DND-41 (cell line): ENCODE measurements around the gene C11orf68.

Experiments
- ATAC-seq: fragments of 200-7000 bp; cut with Tn5 transposase; 3 replicates; pipeline ENCODE4 v1.9.1; 2021; ENCODE audit warnings: low read depth; ENCODE audit not compliant: insufficient read depth
- DNase-seq: peaks from one replicate; pipeline ENCODE4 v3.0.0-alpha.2; 2020
- H2AFZ ChIP-seq: 2 replicates; pipeline ENCODE4 v1.6.0; 2012; ENCODE audit warnings: low read depth, low read length
- H3K27ac ChIP-seq: 2 replicates; pipeline ENCODE4 v1.5.1; 2012; ENCODE audit warnings: low read length, inconsistent platforms
- H3K27me3 ChIP-seq: fragments of 200-600 bp; sonication (generic); 2 replicates; pipeline ENCODE4 v1.6.0; 2012; ENCODE audit warnings: low read length, mild to moderate bottlenecking, inconsistent platforms; ENCODE audit not compliant: insufficient read depth, poor library complexity
- H3K36me3 ChIP-seq: 2 replicates; pipeline ENCODE4 v1.5.1; 2012; ENCODE audit warnings: low read length, inconsistent platforms; ENCODE audit not compliant: insufficient read depth
- H3K4me1 ChIP-seq: 2 replicates; pipeline ENCODE4 v1.5.1; 2012; ENCODE audit warnings: mild to moderate bottlenecking, low read length; ENCODE audit not compliant: insufficient read depth
- H3K4me2 ChIP-seq: 2 replicates; pipeline ENCODE4 v1.6.0; 2012; ENCODE audit warnings: mild to moderate bottlenecking, moderate library complexity, low read length, inconsistent platforms; ENCODE audit not compliant: insufficient read depth
- H3K4me3 ChIP-seq, 2 experiments: fragments of 200-600 bp in 1 of 2; shearing (Covaris generic) in 1 of 2; 2 replicates each; pipeline ENCODE4 v1.5.1; 2012 to 2016; ENCODE audit warnings: inconsistent platforms in 2 of 2, low read length in 2 of 2, mild to moderate bottlenecking in 2 of 2, low read depth in 1 of 2, moderate library complexity in 1 of 2
- H3K79me2 ChIP-seq: 2 replicates; pipeline ENCODE4 v1.6.0; 2012; ENCODE audit warnings: low read length, inconsistent platforms; ENCODE audit not compliant: insufficient read depth
- H3K9ac ChIP-seq: 2 replicates; pipeline ENCODE4 v1.6.0; 2012; ENCODE audit warnings: low read depth, mild to moderate bottlenecking, inconsistent platforms, low read length, moderate library complexity
- H3K9me3 ChIP-seq: 2 replicates; pipeline ENCODE4 v1.5.1; 2012; ENCODE audit warnings: low read length, moderate library complexity, mild to moderate bottlenecking, inconsistent platforms; ENCODE audit not compliant: insufficient read depth, severe bottlenecking
- H4K20me1 ChIP-seq: 2 replicates; pipeline ENCODE4 v1.6.0; 2012; ENCODE audit warnings: low read length; ENCODE audit not compliant: insufficient read depth
- EZH2 ChIP-seq: IDR thresholded peaks from 3 replicates; pipeline ENCODE4 v1.6.1; 2012; ENCODE audit warnings: borderline replicate concordance, low read depth, mild to moderate bottlenecking, moderate library complexity, low read length, inconsistent platforms; ENCODE audit not compliant: severe bottlenecking
- TF ChIP-seq, protein P1 (sequence below): IDR thresholded peaks from 2 replicates; pipeline ENCODE4 v1.5.1; 2012; ENCODE audit warnings: borderline replicate concordance, low read length, moderate library complexity, mild to moderate bottlenecking; ENCODE audit not compliant: poor library complexity, severe bottlenecking; ENCODE audit errors: extremely low read depth

The C11orf68 gene

DNA sequence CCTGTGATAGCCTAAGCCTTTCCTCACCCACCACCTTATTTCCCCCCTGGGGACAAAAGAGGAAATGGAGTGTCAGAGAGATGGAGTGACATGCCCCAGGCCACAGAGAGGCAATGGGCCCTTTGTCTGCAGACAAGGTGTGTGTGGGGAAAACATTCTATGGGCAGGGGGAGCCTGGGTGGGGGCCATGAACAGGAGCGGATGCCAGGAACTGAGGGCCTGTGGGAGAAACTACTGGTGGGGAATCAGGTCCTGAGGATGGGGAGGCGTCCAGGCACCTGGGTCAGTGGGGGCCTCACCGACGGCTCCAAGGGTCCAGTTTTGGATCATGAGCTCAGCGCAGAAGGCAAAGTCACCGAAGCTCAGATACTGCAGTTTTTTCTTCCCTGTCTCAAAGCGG lies 33.6 kb downstream of the C11orf68 start:
- Histone ChIP-seq H3K4me2 (peak overlapping the region; percentile 41; the same call in 1 of the 2 replicates), H2AFZ (no peak overlapping the region), H3K36me3 (peaks cover 57% of the 10 kb centered on the region), H3K27ac (no peak overlapping the region), H3K27me3 (no peaks in the 10 kb centered on the region), H3K4me3 (no peak overlapping the region), H3K9ac (no peak overlapping the region), H3K9me3 (no peaks in the 10 kb centered on the region), H3K79me2 (peaks cover 21% of the 10 kb centered on the region), H4K20me1 (peaks cover 15% of the 10 kb centered on the region), H3K4me1 (peaks cover 53% of the 10 kb centered on the region)
- no peak for ATAC-seq
- no peak for TF ChIP-seq EZH2
- TF ChIP-seq, protein P1, sequence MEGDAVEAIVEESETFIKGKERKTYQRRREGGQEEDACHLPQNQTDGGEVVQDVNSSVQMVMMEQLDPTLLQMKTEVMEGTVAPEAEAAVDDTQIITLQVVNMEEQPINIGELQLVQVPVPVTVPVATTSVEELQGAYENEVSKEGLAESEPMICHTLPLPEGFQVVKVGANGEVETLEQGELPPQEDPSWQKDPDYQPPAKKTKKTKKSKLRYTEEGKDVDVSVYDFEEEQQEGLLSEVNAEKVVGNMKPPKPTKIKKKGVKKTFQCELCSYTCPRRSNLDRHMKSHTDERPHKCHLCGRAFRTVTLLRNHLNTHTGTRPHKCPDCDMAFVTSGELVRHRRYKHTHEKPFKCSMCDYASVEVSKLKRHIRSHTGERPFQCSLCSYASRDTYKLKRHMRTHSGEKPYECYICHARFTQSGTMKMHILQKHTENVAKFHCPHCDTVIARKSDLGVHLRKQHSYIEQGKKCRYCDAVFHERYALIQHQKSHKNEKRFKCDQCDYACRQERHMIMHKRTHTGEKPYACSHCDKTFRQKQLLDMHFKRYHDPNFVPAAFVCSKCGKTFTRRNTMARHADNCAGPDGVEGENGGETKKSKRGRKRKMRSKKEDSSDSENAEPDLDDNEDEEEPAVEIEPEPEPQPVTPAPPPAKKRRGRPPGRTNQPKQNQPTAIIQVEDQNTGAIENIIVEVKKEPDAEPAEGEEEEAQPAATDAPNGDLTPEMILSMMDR: no peak
- no peak for DNase-seq

DNA sequence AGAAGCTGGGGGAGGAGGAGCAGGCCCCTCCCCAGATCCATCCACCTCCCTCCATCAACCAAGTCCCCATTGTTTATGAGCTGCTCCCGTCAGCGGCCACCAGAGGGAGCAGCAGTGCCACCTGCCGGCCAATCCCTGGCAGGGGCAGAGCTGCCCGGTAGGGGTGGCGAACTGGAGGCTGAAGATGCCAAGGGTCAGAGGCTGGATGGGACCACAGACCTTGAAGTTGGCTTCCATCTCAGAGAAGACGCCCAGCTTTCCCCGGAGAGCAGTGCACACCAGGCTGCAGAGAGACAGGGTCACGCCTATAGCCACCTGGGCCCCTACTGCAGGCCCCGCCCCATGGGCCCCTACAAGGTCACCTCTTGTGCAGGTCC lies 34.2 kb downstream of the C11orf68 start:
- H2AFZ ChIP-seq: no peak overlapping the region

DNA sequence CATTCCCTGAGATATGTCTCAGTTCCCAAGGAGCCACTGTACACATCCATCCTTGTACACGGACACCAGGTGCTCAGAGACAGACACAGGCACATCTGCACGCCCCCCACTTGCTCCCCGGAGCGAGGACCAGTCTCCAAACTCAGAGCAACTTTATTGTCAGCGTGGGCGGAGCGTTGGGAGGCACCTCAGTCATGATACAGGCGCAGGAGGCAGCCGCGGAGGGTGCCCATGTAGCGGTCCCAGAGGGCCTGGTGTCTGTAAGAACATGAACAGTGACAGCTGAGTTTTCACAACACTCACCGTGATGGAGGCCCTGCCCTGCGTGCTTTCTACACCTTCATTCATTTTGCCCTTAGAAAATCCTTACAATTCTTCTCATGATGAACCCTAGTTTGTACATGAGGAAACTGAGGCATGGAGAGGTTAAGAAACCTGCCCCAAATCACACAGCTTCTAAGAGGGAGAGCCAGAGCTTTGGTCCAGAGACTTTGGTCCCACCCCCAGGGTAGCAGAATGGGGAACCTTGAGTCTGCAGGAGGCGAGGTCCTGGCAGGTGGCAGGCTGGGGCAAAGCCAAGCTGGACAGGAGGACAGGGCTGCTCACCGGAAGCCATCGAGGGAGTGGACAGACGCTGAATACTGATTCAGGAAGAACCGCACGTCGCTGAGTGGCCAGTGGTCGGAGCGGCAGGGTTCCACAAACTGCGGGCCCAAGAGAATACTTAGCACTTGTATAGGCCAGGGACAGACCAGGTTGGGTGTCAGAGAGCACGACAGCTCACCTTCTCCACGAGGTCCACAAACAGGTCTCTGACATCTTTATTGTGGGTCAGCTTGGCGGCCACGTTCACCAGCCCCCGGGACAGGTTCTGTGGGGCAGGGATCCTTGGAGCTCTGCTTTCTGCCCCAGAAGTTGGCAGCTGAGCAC lies 34.8 kb downstream of the C11orf68 start:
- DNase-seq (no peak), ATAC-seq (no peak)
- Histone ChIP-seq H3K9ac (no peak overlapping the region), H3K27me3 (no peaks in the 10 kb centered on the region), H2AFZ (no peak overlapping the region), H3K36me3 (peaks cover 57% of the 10 kb centered on the region), H3K4me3 (no peak overlapping the region), H3K4me2 (0 out of 2 replicates have a peak overlapping the region, but pooled peaks have one; percentile 41), H3K4me1 (peaks cover 45% of the 10 kb centered on the region), H4K20me1 (peaks cover 15% of the 10 kb centered on the region), H3K27ac (peak overlapping the region; percentile 8; the same call in 1 of the 2 replicates), H3K9me3 (no peaks in the 10 kb centered on the region), H3K79me2 (peaks cover 21% of the 10 kb centered on the region)
- no peak for TF ChIP-seq EZH2
- TF ChIP-seq, protein P1: no peak

More for the DNA sequence above, 34.2 kb downstream of the C11orf68 start:
- ATAC-seq (peak; percentile 57), DNase-seq (peak; percentile 80)
- Histone ChIP-seq H3K79me2 (peaks cover 21% of the 10 kb centered on the region), H3K4me1 (peaks cover 49% of the 10 kb centered on the region), H3K9ac (no peak overlapping the region), H3K27me3 (no peaks in the 10 kb centered on the region), H3K27ac (0 out of 2 replicates have a peak overlapping the region, but pooled peaks have one; percentile 8), H4K20me1 (peaks cover 15% of the 10 kb centered on the region), H3K4me2 (peak overlapping the region; percentile 41), H3K36me3 (peaks cover 57% of the 10 kb centered on the region), H3K4me3 (no peak overlapping the region), H3K9me3 (no peaks in the 10 kb centered on the region)
- TF ChIP-seq, protein P1: peak; percentile 100
- no peak for TF ChIP-seq EZH2
